GM13977 (cell line): Measurements from ENCODE around the gene HORMAD2.

ENCODE experiments used
- DNase-seq: peaks from one replicate; pipeline ENCODE4 v3.0.0; 2012; ENCODE audit warnings: low spot score
- CTCF ChIP-seq: IDR thresholded peaks from 2 replicates; pipeline ENCODE4 v1.5.1; 2012; ENCODE audit warnings: mild to moderate bottlenecking, control low read depth; ENCODE audit not compliant: insufficient read depth; ENCODE audit errors: extremely low read depth, missing control alignments
- in situ Hi-C: fragments of 300-500 bp; cut with MboI; formaldehyde crosslinking; loops from one replicate; pipeline ENCODE4 v1.12.0; 2022; ENCODE audit warnings: low sequenced_read_pairs, low pct_unique_long_range_greater_than_20kb, mixed read lengths, inconsistent platforms; ENCODE audit not compliant: unreplicated experiment

HORMAD2 gene

GRCh38 chr22:30143265-30143664 lies 63.0 kb downstream of the HORMAD2 start:
- no peak for DNase-seq
- in situ Hi-C loops, result no loop called here
- no peak for TF ChIP-seq CTCF

GRCh38 chr22:30144391-30144790 lies 64.1 kb downstream of the HORMAD2 start:
- no peak for TF ChIP-seq CTCF
- in situ Hi-C loops, result no loop called here
- no peak for DNase-seq

GRCh38 chr22:30150212-30150611 lies 69.9 kb downstream of the HORMAD2 start:
- no peak for TF ChIP-seq CTCF
- DNase-seq, result no peak

GRCh38 chr22:30158277-30158676 lies 78.0 kb downstream of the HORMAD2 start:
- no peak for TF ChIP-seq CTCF
- in situ Hi-C loops, result no loop called here

More at GRCh38 chr22:30150212-30150611, 69.9 kb downstream of the HORMAD2 start:
- in situ Hi-C loops, result no loop called here

GRCh38 chr22:30158744-30159500 lies 78.7 kb downstream of the HORMAD2 start:
- no peak for DNase-seq
- no peak for TF ChIP-seq CTCF
- in situ Hi-C loops, result no loop called here

More at GRCh38 chr22:30158277-30158676, 78.0 kb downstream of the HORMAD2 start:
- no peak for DNase-seq

GRCh38 chr22:30159561-30160353 lies 79.5 kb downstream of the HORMAD2 start:
- TF ChIP-seq CTCF, result no peak
- in situ Hi-C loops, result no loop called here
- DNase-seq, result no peak
